Ishikawa (cell line): ENCODE data around the gene UBL3.

ENCODE experiments used
- CEBPB ChIP-seq: IDR thresholded peaks from 2 replicates; pipeline ENCODE4 v1.6.1; 2012
- CREB1 ChIP-seq: IDR thresholded peaks from 2 replicates; pipeline ENCODE4 v1.6.1; 2012; ENCODE audit warnings: low read depth
- EGR1 ChIP-seq: IDR thresholded peaks from 2 replicates; pipeline ENCODE4 v1.6.1; 2012
- EP300 ChIP-seq: IDR thresholded peaks from 2 replicates; pipeline ENCODE4 v1.6.1; 2012; ENCODE audit warnings: borderline replicate concordance
- FOXM1 ChIP-seq: IDR thresholded peaks from 2 replicates; pipeline ENCODE4 v1.6.1; 2012; ENCODE audit warnings: low read depth, borderline replicate concordance
- MAX ChIP-seq: IDR thresholded peaks from 2 replicates; pipeline ENCODE4 v1.6.1; 2012
- NFIC ChIP-seq: IDR thresholded peaks from 2 replicates; pipeline ENCODE4 v1.6.1; 2012
- RAD21 ChIP-seq: IDR thresholded peaks from 2 replicates; pipeline ENCODE4 v1.6.1; 2012; ENCODE audit warnings: low read depth
- REST ChIP-seq: IDR thresholded peaks from 2 replicates; pipeline ENCODE4 v1.6.1; 2012; ENCODE audit warnings: low read depth, mild to moderate bottlenecking
- TAF1 ChIP-seq: IDR thresholded peaks from 2 replicates; pipeline ENCODE4 v1.6.1; 2012; ENCODE audit warnings: low read depth, mild to moderate bottlenecking
- TCF12 ChIP-seq: IDR thresholded peaks from 2 replicates; pipeline ENCODE4 v1.6.1; 2012; ENCODE audit warnings: low read depth
- TEAD4 ChIP-seq: IDR thresholded peaks from 2 replicates; pipeline ENCODE4 v1.6.1; 2012
- USF1 ChIP-seq: IDR thresholded peaks from 2 replicates; pipeline ENCODE4 v1.6.1; 2012
- YY1 ChIP-seq: IDR thresholded peaks from 2 replicates; pipeline ENCODE4 v1.6.1; 2012; ENCODE audit warnings: low read depth

GRCh38 chr13:29885989-29886388, 35.6 kb upstream of the UBL3 start:
- TF ChIP-seq TCF12 (no peak), TAF1 (no peak), EP300 (no peak), YY1 (no peak), RAD21 (no peak), USF1 (no peak), CEBPB (no peak), REST (no peak), CREB1 (no peak), MAX (no peak), NFIC (no peak), TEAD4 (no peak), EGR1 (no peak), FOXM1 (no peak)
